Stimulated activated CD8-positive, alpha-beta memory T cell treated with anti-CD3 and anti-CD28 coated beads, Interleukin-2, amount 100 ng/mL, for 1 hour (primary cell): ENCODE data around the gene RASA2.
"Not testable (repeated sequence)": the region's sequence is repeated elsewhere in the genome, so short reads cannot be mapped to it uniquely, and the experiment has no call there.

Experiments
- DNase-seq, 2 donors: peaks; one replicate each; pipeline ENCODE4 v3.0.0-alpha.2; 2020; ENCODE audit warnings: low read depth in 2 of 2

Gene RASA2

GRCh38 chr3:141536017-141536416, 49.2 kb downstream of the RASA2 start:
- not testable (repeated sequence) for DNase-seq

- no peak for DNase-seq
Observed at GRCh38 chr3:141537856-141538255, 51.0 kb downstream of the RASA2 start.

- no peak for DNase-seq
Observed at GRCh38 chr3:141538568-141539240, 51.9 kb downstream of the RASA2 start.

- no peak for DNase-seq
Observed at GRCh38 chr3:141539431-141540187, 52.8 kb downstream of the RASA2 start.

- no peak for DNase-seq
Observed at GRCh38 chr3:141540531-141540930, 53.7 kb downstream of the RASA2 start.

GRCh38 chr3:141542202-141542969, 55.6 kb downstream of the RASA2 start:
- no peak for DNase-seq

GRCh38 chr3:141542989-141543388, 56.2 kb downstream of the RASA2 start:
- DNase-seq: no peak

- DNase-seq: no peak
Observed at GRCh38 chr3:141544697-141545096, 57.9 kb downstream of the RASA2 start.

- DNase-seq: no peak
Observed at GRCh38 chr3:141546081-141546480, 59.3 kb downstream of the RASA2 start.

- no peak for DNase-seq
Observed at GRCh38 chr3:141546586-141546985, 59.8 kb downstream of the RASA2 start.

- no peak for DNase-seq
Observed at GRCh38 chr3:141547791-141548190, 61.0 kb downstream of the RASA2 start.

GRCh38 chr3:141550926-141551665, 64.3 kb downstream of the RASA2 start:
- DNase-seq: no peak

- no peak for DNase-seq
Observed at GRCh38 chr3:141552440-141552991, 65.7 kb downstream of the RASA2 start.

GRCh38 chr3:141553055-141553454, 66.2 kb downstream of the RASA2 start:
- no peak for DNase-seq

GRCh38 chr3:141556034-141556433, 69.2 kb downstream of the RASA2 start:
- DNase-seq: no peak

GRCh38 chr3:141557961-141558706, 71.3 kb downstream of the RASA2 start:
- no peak for DNase-seq

GRCh38 chr3:141561426-141562034, 74.7 kb downstream of the RASA2 start:
- DNase-seq: no peak

GRCh38 chr3:141564241-141564640, 77.4 kb downstream of the RASA2 start:
- no peak for DNase-seq

- DNase-seq: no peak
Observed at GRCh38 chr3:141570068-141570467, 83.2 kb downstream of the RASA2 start.
